Upper lobe of left lung (tissue), 4 donors: ENCODE results near the gene P2RY6.

Experiments
- POLR2AphosphoS5 ChIP-seq, 2 donors: sonication (generic); formaldehyde crosslinking; IDR thresholded peaks; one replicate each; pipeline ENCODE4 v1.5.1; 2017; ENCODE audit warnings: antibody characterized with exemption in 2 of 2
- TF ChIP-seq, protein P1 (sequence below), 6 experiments: fragments of 450-650 bp in 4 of 6; fragments of 200-600 bp in 2 of 6; sonication (generic) in 2 of 6; IDR thresholded peaks; one replicate each; pipeline ENCODE4 v1.5.1; 2016 to 2019; ENCODE audit warnings: antibody characterized with exemption in 6 of 6

DNA sequence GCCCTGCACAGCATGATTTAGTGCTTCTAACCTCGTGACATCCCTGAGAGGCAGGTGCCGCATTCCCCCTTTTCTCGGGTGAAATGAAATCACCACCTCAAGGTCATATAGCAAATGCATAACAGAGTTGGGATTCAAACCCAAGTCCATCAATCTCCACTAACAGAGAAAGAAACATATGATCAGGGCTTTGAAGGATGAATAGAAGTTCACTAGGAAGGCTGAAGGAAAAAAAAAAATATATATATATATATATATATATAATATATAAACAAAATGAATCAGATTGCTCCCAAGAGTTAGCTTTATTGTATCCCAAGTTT is 23.8 kb downstream of the P2RY6 start:
- no peak for TF ChIP-seq POLR2AphosphoS5 (IDR thresholded peaks at IDR 0.05)
- TF ChIP-seq, protein P1, sequence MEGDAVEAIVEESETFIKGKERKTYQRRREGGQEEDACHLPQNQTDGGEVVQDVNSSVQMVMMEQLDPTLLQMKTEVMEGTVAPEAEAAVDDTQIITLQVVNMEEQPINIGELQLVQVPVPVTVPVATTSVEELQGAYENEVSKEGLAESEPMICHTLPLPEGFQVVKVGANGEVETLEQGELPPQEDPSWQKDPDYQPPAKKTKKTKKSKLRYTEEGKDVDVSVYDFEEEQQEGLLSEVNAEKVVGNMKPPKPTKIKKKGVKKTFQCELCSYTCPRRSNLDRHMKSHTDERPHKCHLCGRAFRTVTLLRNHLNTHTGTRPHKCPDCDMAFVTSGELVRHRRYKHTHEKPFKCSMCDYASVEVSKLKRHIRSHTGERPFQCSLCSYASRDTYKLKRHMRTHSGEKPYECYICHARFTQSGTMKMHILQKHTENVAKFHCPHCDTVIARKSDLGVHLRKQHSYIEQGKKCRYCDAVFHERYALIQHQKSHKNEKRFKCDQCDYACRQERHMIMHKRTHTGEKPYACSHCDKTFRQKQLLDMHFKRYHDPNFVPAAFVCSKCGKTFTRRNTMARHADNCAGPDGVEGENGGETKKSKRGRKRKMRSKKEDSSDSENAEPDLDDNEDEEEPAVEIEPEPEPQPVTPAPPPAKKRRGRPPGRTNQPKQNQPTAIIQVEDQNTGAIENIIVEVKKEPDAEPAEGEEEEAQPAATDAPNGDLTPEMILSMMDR (IDR thresholded peaks at IDR 0.05), result no peak
